Heart right ventricle (tissue), 16 donors: ENCODE data around the gene RSF1. TPM values are rescaled to one million over a fixed set of nuclear protein-coding genes. Genes with fewer than 3 reads are reported as not detected.
"Not testable (repeated sequence)": the region's sequence is repeated elsewhere in the genome, so short reads cannot be mapped to it uniquely, and the experiment has no call there.

Experiments used
- ATAC-seq, 8 donors: fragments of 200-7000 bp; cut with Tn5 transposase; one replicate each; pipeline ENCODE4 v1.9.1; 2020; ENCODE audit warnings: mild to moderate bottlenecking in 8 of 8, moderate library complexity in 8 of 8, moderate number of reproducible peaks in 1 of 8
- DNase-seq, 2 donors: peaks; one replicate each; pipeline ENCODE4 v3.0.0-alpha.2; 2020
- H3K27ac ChIP-seq, 10 donors: fragments of 200-600 bp; sonication (generic) in 2 of 10; one replicate each; pipeline versions ENCODE4 v1.5.0 to v1.8.0; 2020 to 2022; ENCODE audit warnings: mild to moderate bottlenecking in 3 of 10
- H3K27me3 ChIP-seq, 7 donors: fragments of 200-600 bp; one replicate each; pipeline ENCODE4 v1.8.0; 2021 to 2022; ENCODE audit warnings: mild to moderate bottlenecking in 2 of 7
- H3K36me3 ChIP-seq, 9 donors: fragments of 200-600 bp; sonication (generic) in 1 of 9; one replicate each; pipeline versions ENCODE4 v1.5.0 to v1.8.0; 2020 to 2022; ENCODE audit warnings: mild to moderate bottlenecking in 2 of 9
- H3K4me1 ChIP-seq, 9 donors: fragments of 200-600 bp; sonication (generic) in 1 of 9; one replicate each; pipeline versions ENCODE4 v1.5.0 to v1.8.0; 2020 to 2022; ENCODE audit warnings: mild to moderate bottlenecking in 4 of 9
- H3K4me3 ChIP-seq, 10 donors: fragments of 200-600 bp; sonication (generic) in 2 of 10; one replicate each; pipeline versions ENCODE4 v1.5.0 to v1.8.0; 2020 to 2022; ENCODE audit warnings: mild to moderate bottlenecking in 7 of 10, moderate library complexity in 2 of 10
- H3K9me3 ChIP-seq, 11 donors: fragments of 200-600 bp in 10 of 11; sonication (generic) in 2 of 11; one replicate each; pipeline versions ENCODE4 v1.5.0 to v1.8.0; 2013 to 2022; ENCODE audit warnings: mild to moderate bottlenecking in 2 of 11, control low read depth in 1 of 11, moderate library complexity in 1 of 11
- WGBS, 2 donors: extraction: QIAGEN DNeasy Blood & Tissue Kit; methylation state at CpG; one replicate each; pipeline ENCODE4 v1.1.7; 2013; ENCODE audit warnings: inconsistent platforms in 1 of 2; 5-methylcytosine and 5-hydroxymethylcytosine counted together
- intact Hi-C, 10 donors: fragments of 100-400 bp; cut with DNase I; formaldehyde crosslinking; loops; one replicate each; pipeline versions ENCODE4 v1.11.1 to v1.14.2; 2022
- polyA plus RNA-seq, 2 donors: library from polyadenylated mRNA; stranded (reverse); fragments of 200-250 nt; gene quantifications; one replicate each; pipeline ENCODE4 v1.2.3, GENCODE V29; 2013
- total RNA-seq, 10 donors: library from RNA; stranded (reverse); fragmentation: NEBNext Ultra II Directional in 3 of 10; extraction: Animal tissue kit (Norgen Biotek cat#: 25700) in 3 of 10; gene quantifications; one replicate each; pipeline versions ENCODE4 v1.2.1 to v1.2.4, GENCODE V29; 2021 to 2023
- TF ChIP-seq, protein P1 (sequence below), 9 donors: fragments of 200-600 bp; sonication (generic) in 2 of 9; IDR thresholded peaks; one replicate each; pipeline versions ENCODE4 v1.5.0 to v1.8.0; 2021 to 2022; ENCODE audit warnings: antibody characterized with exemption in 9 of 9, mild to moderate bottlenecking in 5 of 9, moderate library complexity in 1 of 9
- donor health status: Arrhythmogenic right ventricular cardiomyopathy.
- donor health status: ischemic (EF 13 %, LVEDD 7.1; RV severe dilation, severe dysfunction).
- donor health status: healthy with polysubstance abuse.
- donor health status: DM: no; HTN: yes; CAD: no.
- donor health status: DM: no; HTN: no; CAD: no.
- donor health status: ischemic (EF 25% LVEDD 6.9; RV normal size, moderate dysfunction).
- donor health status: ischemic (EF 25% LVEDD 5.7; RV mildly dilated, moderate dysfunction).
- donor health status: healthy.
- donor health status: DM: yes; HTN: yes; CAD: no.
- donor health status: Ischemic cardiomyopathy.
- donor health status: ischemic (EF 35%, LVEDD 5.7; RV mildly dilated, moderate dysfunction).
- donor health status: nonischemic (EF 11% LVEDD 7.7; RV severe dilation, severe dysfunction).
- donor health status: DM: yes; HTN: yes; CAD: no.
- donor health status: PGD.
- donor health status: ischemic (EF 29% LVEDD 5.4; RV normal size, mild dysfunction).
- donor health status: nonischemic (EF 23%, LVEDD 6.1; RV moderate dilation, normal function).

RSF1 gene
- total and polyA plus RNA-seq, 12 donors: 4.6 to 55.9 (median 42.6) TPM

DNA sequence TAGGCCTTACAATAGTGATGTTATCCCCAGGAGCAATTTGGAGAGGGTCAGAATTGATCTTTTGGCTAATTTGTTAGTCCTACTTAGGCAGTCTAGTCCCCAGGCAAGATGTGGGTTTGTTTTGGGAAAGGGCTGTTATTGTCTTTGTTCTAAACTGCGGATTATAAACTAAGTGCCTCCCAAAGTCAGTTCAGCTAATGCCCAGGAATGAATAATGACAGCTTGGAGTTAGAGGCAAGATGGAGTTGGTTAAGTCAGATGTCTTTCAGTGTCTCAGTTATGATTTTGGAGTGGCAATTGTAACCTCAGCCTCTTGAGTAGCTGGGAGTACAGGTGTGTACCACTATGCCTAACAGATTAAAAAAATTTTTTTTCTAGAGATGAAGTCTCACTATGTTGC is 175.6 kb downstream of the RSF1 start:
- ATAC-seq: no peak

DNA sequence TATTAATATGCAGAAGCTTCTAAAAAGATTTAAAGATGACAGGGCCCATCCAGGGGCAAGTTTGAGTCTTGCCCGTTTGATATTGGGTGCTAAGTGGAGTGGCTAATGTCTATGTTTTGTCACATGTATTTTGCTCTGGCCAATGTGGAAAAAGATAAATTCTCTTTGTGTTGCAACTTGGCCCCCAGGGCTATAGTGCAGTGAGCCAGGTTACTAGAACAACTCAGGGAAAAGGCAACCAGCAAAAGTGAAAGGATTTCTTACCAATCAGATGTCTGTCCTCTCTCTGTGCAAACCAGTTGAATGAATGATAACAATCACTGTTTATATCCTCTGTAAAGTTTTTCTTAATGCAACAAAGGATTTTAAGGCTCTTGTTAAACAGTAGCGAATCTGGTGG is 178.3 kb downstream of the RSF1 start:
- 83 to 87% methylated on average over 2 of the region's 2 CpGs for WGBS, 2 donors
- no peak overlapping the region for H3K4me3 ChIP-seq
- no peak for DNase-seq
- peaks cover 0 to 8% (median 0%) of the 10 kb centered on the region in 11 donors for H3K9me3 ChIP-seq
- H3K4me1 ChIP-seq: peaks cover 0 to 7% (median 4%) of the 10 kb centered on the region in 9 donors
- intact Hi-C loops: no loop called here
- TF ChIP-seq, protein P1, sequence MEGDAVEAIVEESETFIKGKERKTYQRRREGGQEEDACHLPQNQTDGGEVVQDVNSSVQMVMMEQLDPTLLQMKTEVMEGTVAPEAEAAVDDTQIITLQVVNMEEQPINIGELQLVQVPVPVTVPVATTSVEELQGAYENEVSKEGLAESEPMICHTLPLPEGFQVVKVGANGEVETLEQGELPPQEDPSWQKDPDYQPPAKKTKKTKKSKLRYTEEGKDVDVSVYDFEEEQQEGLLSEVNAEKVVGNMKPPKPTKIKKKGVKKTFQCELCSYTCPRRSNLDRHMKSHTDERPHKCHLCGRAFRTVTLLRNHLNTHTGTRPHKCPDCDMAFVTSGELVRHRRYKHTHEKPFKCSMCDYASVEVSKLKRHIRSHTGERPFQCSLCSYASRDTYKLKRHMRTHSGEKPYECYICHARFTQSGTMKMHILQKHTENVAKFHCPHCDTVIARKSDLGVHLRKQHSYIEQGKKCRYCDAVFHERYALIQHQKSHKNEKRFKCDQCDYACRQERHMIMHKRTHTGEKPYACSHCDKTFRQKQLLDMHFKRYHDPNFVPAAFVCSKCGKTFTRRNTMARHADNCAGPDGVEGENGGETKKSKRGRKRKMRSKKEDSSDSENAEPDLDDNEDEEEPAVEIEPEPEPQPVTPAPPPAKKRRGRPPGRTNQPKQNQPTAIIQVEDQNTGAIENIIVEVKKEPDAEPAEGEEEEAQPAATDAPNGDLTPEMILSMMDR (IDR thresholded peaks at IDR 0.05): no peak
- ATAC-seq: no peak
- H3K27me3 ChIP-seq: peaks cover 0 to 9% (median 0%) of the 10 kb centered on the region in 7 donors
- no peak overlapping the region for H3K27ac ChIP-seq
- H3K36me3 ChIP-seq: no peaks in the 10 kb centered on the region

More for the DNA sequence above, 175.6 kb downstream of the RSF1 start:
- Histone ChIP-seq H3K27ac (no peak overlapping the region), H3K36me3 (no peaks in the 10 kb centered on the region), H3K4me1 (no peaks in the 10 kb centered on the region), H3K27me3 (peaks cover 0 to 13% (median 0%) of the 10 kb centered on the region in 7 donors), H3K9me3 (peaks cover 0 to 8% (median 0%) of the 10 kb centered on the region in 11 donors), H3K4me3 (no peak overlapping the region)
- intact Hi-C loops: no loop called here
- WGBS, 2 donors: 67 to 91% methylated on average over 1 of the region's 1 CpG
- TF ChIP-seq, protein P1 (IDR thresholded peaks at IDR 0.05): no peak
- DNase-seq: no peak

GRCh38 chr11:77637345-77638165 is 183.0 kb downstream of the RSF1 start, which contains the start of gene CLNS1A:
Gene CLNS1A, minus strand, starts transcription at chr11:77637794. Its CDS starts 80 bp downstream, at chr11:77637714.
- peak; percentile 95 to 100 (median 99) for ATAC-seq
- intact Hi-C loops: loop anchor here in 2 of 10 donors (1.0 to 5.0 kb wide), 2 partner anchors 180 to 183 kb away; partner anchors contain the start of gene RSF1 (in 1 of the 2)
- Histone ChIP-seq H3K4me1 (peaks cover 3 to 43% (median 18%) of the 10 kb centered on the region in 9 donors), H3K27me3 (no peaks in the 10 kb centered on the region), H3K4me3 (peak within 1 kb of the TSS; percentile 51 to 99 (median 90)), H3K9me3 (peaks cover 0 to 8% (median 0%) of the 10 kb centered on the region in 11 donors), H3K27ac (peak within 1 kb of the TSS; percentile 67 to 94 (median 84)), H3K36me3 (peaks cover 0 to 8% (median 0%) of the 10 kb centered on the region in 9 donors)
- 0% methylated on average over 41 of the region's 41 CpGs for WGBS, 2 donors
- TF ChIP-seq, protein P1 (IDR thresholded peaks at IDR 0.05): peak in 2 of 9 donors; percentile 5 to 8
- DNase-seq: peak; percentile 81 to 89

GRCh38 chr11:77636731-77637344 is 183.7 kb downstream of the RSF1 start:
- 3 to 4% methylated on average over 14 of the region's 14 CpGs for WGBS, 2 donors
- H3K27ac ChIP-seq: peak overlapping the region in 9 of 10 donors; percentile 75 to 94 (median 85)
- peaks cover 0 to 8% (median 0%) of the 10 kb centered on the region in 11 donors for H3K9me3 ChIP-seq
- peaks cover 0 to 13% (median 0%) of the 10 kb centered on the region in 9 donors for H3K36me3 ChIP-seq
- H3K4me1 ChIP-seq: peaks cover 3 to 50% (median 18%) of the 10 kb centered on the region in 9 donors
- TF ChIP-seq, protein P1 (IDR thresholded peaks at IDR 0.05): no peak
- peak overlapping the region; percentile 51 to 99 (median 90) for H3K4me3 ChIP-seq
- peak in 1 of 8 donors; percentile 3 for ATAC-seq
- H3K27me3 ChIP-seq: no peaks in the 10 kb centered on the region
- intact Hi-C loops: loop anchor here in 2 of 10 donors (1.0 to 5.0 kb wide), 2 partner anchors 180 to 183 kb away; partner anchors contain the start of gene RSF1 (in 1 of the 2)
- DNase-seq: no peak

- H3K9me3 ChIP-seq, H3K4me3 ChIP-seq, intact Hi-C loops, ATAC-seq, H3K27me3 ChIP-seq, DNase-seq: not testable (repeated sequence)
- peaks cover 3 to 67% (median 18%) of the 10 kb centered on the region in 9 donors for H3K4me1 ChIP-seq
- peaks cover 0 to 30% (median 4%) of the 10 kb centered on the region in 9 donors for H3K36me3 ChIP-seq
- peak overlapping the region in 1 of 10 donors; percentile 78 for H3K27ac ChIP-seq
- 82 to 93% methylated on average over 5 of the region's 5 CpGs for WGBS, 2 donors
Measured at GRCh38 chr11:77633926-77634325, 186.6 kb downstream of the RSF1 start.
